Endothelial cell of umbilical vein (primary cell): Measurements from ENCODE around the gene TRMT1. TPM values are rescaled to one million over a fixed set of nuclear protein-coding genes. Genes with fewer than 3 reads are reported as not detected.

Source experiments
- BruUV-seq: library from RNA; stranded (reverse); fragments of 400-500 nt; replicated peaks from 2 replicates; lab custom pipeline; 2021; lab: Mats Ljungman, UMichigan
- CTCF ChIA-PET: fragments of 300-600, 350-600 bp; sonication (Branson Sonifier 250); formaldehyde crosslinking; loops from one replicate; lab custom pipeline; 2021; ENCODE audit warnings: antibody characterized with exemption, inconsistent platforms; lab: Charles Lee
- POLR2A ChIA-PET: fragments of 300-600, 350-600 bp; sonication (Branson Sonifier 250); formaldehyde crosslinking; loops from one replicate; lab custom pipeline; 2021; ENCODE audit warnings: antibody characterized with exemption, inconsistent platforms; lab: Charles Lee
- DNase-seq: peaks from one replicate; pipeline ENCODE4 v3.0.0-alpha.2; 2011; ENCODE audit warnings: low read depth, low spot score
- FAIRE-seq: peaks from 2 replicates; lab custom pipeline; 2011; peaks lifted over from hg19 to GRCh38; lab: Jason Lieb, UNC
- H2AFZ ChIP-seq: 2 replicates; pipeline ENCODE4 v1.6.0; 2012; ENCODE audit warnings: low read depth, low read length, control low read depth, inconsistent platforms
- H3K27ac ChIP-seq: 2 replicates; pipeline ENCODE4 v1.5.1; 2011; ENCODE audit warnings: low read depth, mild to moderate bottlenecking, control low read depth, low read length, moderate library complexity; ENCODE audit not compliant: insufficient read depth
- H3K27me3 ChIP-seq, 2 experiments: 2 replicates each; pipeline versions ENCODE4 v1.6.0 to v1.6.1; 2011; ENCODE audit warnings: low read length in 2 of 2, mixed read lengths in 1 of 2; ENCODE audit not compliant: control insufficient read depth in 2 of 2, insufficient read depth in 2 of 2
- H3K36me3 ChIP-seq, 2 experiments: 2 replicates in 1 of 2; 3 replicates in 1 of 2; pipeline ENCODE4 v1.5.1; 2011; ENCODE audit warnings: low read length in 2 of 2, mild to moderate bottlenecking in 1 of 2, moderate library complexity in 1 of 2; ENCODE audit not compliant: control insufficient read depth in 2 of 2, insufficient read depth in 2 of 2; ENCODE audit errors: extremely low read depth in 1 of 2
- H3K4me1 ChIP-seq: 3 replicates; pipeline ENCODE4 v1.5.1; 2011; ENCODE audit warnings: mild to moderate bottlenecking, low read length; ENCODE audit not compliant: control insufficient read depth, insufficient read depth; ENCODE audit errors: extremely low read depth
- H3K4me2 ChIP-seq: 2 replicates; pipeline ENCODE4 v1.6.1; 2011; ENCODE audit warnings: low read length, control low read depth, mixed read lengths; ENCODE audit not compliant: insufficient read depth
- H3K4me3 ChIP-seq, 3 experiments: fragments of 200-600 bp in 1 of 3; sonication (generic), shearing (Covaris generic) in 1 of 3; replicated peaks in 1 of 3; 2 replicates each; pipeline ENCODE4 v1.5.1; 2011 to 2016; ENCODE audit warnings: control low read depth in 3 of 3, low read length in 3 of 3, mild to moderate bottlenecking in 2 of 3, inconsistent platforms in 1 of 3, low read depth in 1 of 3, moderate library complexity in 1 of 3; ENCODE audit not compliant: insufficient read depth in 1 of 3
- H3K79me2 ChIP-seq: 2 replicates; pipeline ENCODE4 v1.6.0; 2012; ENCODE audit warnings: low read length, inconsistent platforms; ENCODE audit not compliant: control insufficient read depth, insufficient read depth
- H3K9ac ChIP-seq: replicated peaks from 2 replicates; pipeline ENCODE3; 2011; ENCODE audit warnings: low read length, control low read depth; ENCODE audit not compliant: insufficient read depth; ENCODE audit errors: extremely low read depth
- H3K9me1 ChIP-seq: replicated peaks from 3 replicates; pipeline ENCODE4 v1.6.0; 2011; ENCODE audit warnings: mild to moderate bottlenecking, low read length; ENCODE audit not compliant: control insufficient read depth, insufficient read depth; ENCODE audit errors: extremely low read depth
- H3K9me3 ChIP-seq: replicated peaks from 2 replicates; pipeline ENCODE4 v1.5.1; 2012; ENCODE audit warnings: low read length, inconsistent platforms; ENCODE audit not compliant: control insufficient read depth, insufficient read depth
- H4K20me1 ChIP-seq: replicated peaks from 2 replicates; pipeline ENCODE3; 2011; ENCODE audit warnings: mild to moderate bottlenecking, low read length; ENCODE audit not compliant: control insufficient read depth, insufficient read depth; ENCODE audit errors: extremely low read depth
- CTCF ChIP-seq, 2 donors: IDR thresholded peaks; 1 replicate in 1 of 2; 2 replicates in 1 of 2; pipeline ENCODE4 v1.5.1; 2011; ENCODE audit warnings: low read length in 2 of 2, mild to moderate bottlenecking in 2 of 2, moderate library complexity in 2 of 2, control low read depth in 1 of 2, inconsistent platforms in 1 of 2, low read depth in 1 of 2; ENCODE audit not compliant: insufficient read depth in 1 of 2; ENCODE audit errors: extremely low read depth in 1 of 2
- EZH2 ChIP-seq: IDR thresholded peaks from 2 replicates; pipeline ENCODE4 v1.6.1; 2012; ENCODE audit warnings: borderline replicate concordance, low read depth, mild to moderate bottlenecking, moderate library complexity, low read length, inconsistent platforms; ENCODE audit not compliant: severe bottlenecking
- FOS ChIP-seq: IDR thresholded peaks from 2 replicates; pipeline ENCODE4 v1.6.1; 2011; ENCODE audit warnings: mild to moderate bottlenecking, low read length, moderate library complexity, borderline replicate concordance; ENCODE audit not compliant: insufficient read depth
- GATA2 ChIP-seq: IDR thresholded peaks from 2 replicates; pipeline ENCODE4 v1.7.0; 2011; ENCODE audit warnings: low read depth, mild to moderate bottlenecking, moderate library complexity, mixed read lengths, low read length; ENCODE audit not compliant: insufficient read length, insufficient read depth
- MYC ChIP-seq: IDR thresholded peaks from one replicate; pipeline ENCODE4 v1.6.1; 2011; ENCODE audit warnings: mild to moderate bottlenecking, low read depth, low read length
- POLR2A ChIP-seq: IDR thresholded peaks from 2 replicates; pipeline ENCODE4 v1.6.1; 2012; ENCODE audit warnings: low read depth, mild to moderate bottlenecking, control low read depth, low read length
- dilution Hi-C: fragments of 300-500 bp; cut with MboI; formaldehyde crosslinking; loops from one replicate; pipeline ENCODE4 v1.15.0; 2019; ENCODE audit warnings: low sequenced_read_pairs; ENCODE audit not compliant: extremely low pct_ligation_motif_present
- intact Hi-C: fragments of 100-400 bp; cut with micrococcal nuclease; formaldehyde crosslinking; loops from one replicate; pipeline ENCODE4 v1.10.0; 2022
- polyA plus RNA-seq, 4 experiments: library from polyadenylated mRNA; depleted of rRNA in 3 of 4; stranded (reverse) in 3 of 4; unstranded in 1 of 4; fragments of >200 nt; gene quantifications; 2 replicates each; pipeline versions ENCODE4 v1.2.1 to v1.2.3, GENCODE V29; 2011 to 2012; ENCODE audit warnings: missing spikeins in 1 of 4
- total RNA-seq: library from RNA; stranded (reverse); gene quantifications from 2 replicates; pipeline ENCODE4 v1.2.3, GENCODE V29; 2021
- TF ChIP-seq, protein P1 (sequence below): IDR thresholded peaks from 2 replicates; pipeline ENCODE4 v1.6.1; 2011; ENCODE audit not compliant: insufficient read depth, insufficient read length

Gene TRMT1
- total and polyA plus RNA-seq, 2 donors (not counting 3 experiments of a cell fraction or from before 2014, with no cell fraction given), result 46.3 to 53.0 TPM

DNA sequence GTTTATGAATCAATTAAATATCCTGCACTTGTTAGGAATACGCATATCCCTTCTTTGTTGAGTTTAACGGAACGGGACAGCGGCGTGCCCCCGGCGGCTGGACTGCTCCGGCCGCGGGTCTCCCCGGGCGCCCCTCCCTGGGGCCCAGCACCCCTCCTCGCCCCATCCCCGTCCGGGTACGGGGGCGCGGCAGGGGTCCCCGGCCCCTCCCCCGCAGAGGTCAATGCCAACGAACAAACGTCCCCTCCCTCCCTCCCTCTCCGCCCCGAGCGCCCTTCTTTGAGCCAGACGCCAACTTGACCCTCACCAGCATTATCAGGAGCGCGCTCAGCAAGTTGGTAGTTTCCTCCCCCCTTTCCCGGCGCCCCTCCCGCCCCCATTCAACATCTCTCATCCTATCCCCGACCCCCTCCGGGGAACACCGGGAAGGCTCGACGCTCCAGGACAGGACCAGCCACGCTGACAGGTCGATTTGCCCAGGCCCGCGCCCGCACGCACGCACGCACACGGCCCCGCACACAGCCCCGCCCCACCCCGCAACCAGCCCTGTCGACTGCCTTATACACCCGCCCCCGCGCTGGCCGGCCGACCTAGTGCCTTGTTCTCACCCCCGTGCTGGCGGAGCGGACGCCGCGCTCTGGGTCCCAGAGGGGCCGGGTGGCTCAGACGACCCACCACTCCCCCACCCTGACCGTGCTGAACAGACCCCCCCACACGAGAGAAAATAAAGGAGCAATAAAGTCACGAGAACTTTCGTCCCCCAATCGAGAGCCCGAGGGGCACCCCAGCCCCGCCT, 18.9 kb downstream of the TRMT1 start:
- Histone ChIP-seq H3K9me3 (no peaks in the 10 kb centered on the region), H3K4me2 (peak overlapping the region; percentile 54), H3K27me3 (no peaks in the 10 kb centered on the region), H3K9me1 (no peaks in the 10 kb centered on the region), H4K20me1 (no peaks in the 10 kb centered on the region), H2AFZ (no peak overlapping the region), H3K79me2 (peaks cover 30% of the 10 kb centered on the region), H3K4me1 (peaks cover 45% of the 10 kb centered on the region), H3K9ac (peak overlapping the region; percentile 38), H3K4me3 (peak overlapping the region; percentile 16 to 33 (median 25)), H3K27ac (peak overlapping the region; percentile 19), H3K36me3 (peaks cover 2 to 3% of the 10 kb centered on the region in 2 experiments)
- intact Hi-C loops, result loop anchor here (2.0 to 5.0 kb wide), 2 partner anchors 375 to 741 kb away; partner anchors contain the start of gene TNPO2
- no peak for FAIRE-seq
- BruUV-seq, result no TSS peak
- TF ChIP-seq POLR2A (peak; percentile 74), FOS (no peak)
- peak; percentile 52 for DNase-seq
- dilution Hi-C loops, result no loop called here
- ChIA-PET POLR2A (no interaction called here), CTCF (interaction anchor here (0.7 to 8.5 kb wide), 4 partner anchors 37 to 118 kb away, joined by 3 to 543 read pairs (median 34); partner anchors contain the start of genes IER2 and STX10)

- TF ChIP-seq, protein P1, sequence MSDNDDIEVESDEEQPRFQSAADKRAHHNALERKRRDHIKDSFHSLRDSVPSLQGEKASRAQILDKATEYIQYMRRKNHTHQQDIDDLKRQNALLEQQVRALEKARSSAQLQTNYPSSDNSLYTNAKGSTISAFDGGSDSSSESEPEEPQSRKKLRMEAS, result no peak
- peak; percentile 16 for TF ChIP-seq POLR2A
- TF ChIP-seq FOS, result no peak
- no peak for TF ChIP-seq EZH2
- TF ChIP-seq MYC, result no peak
- no peak for TF ChIP-seq CTCF (IDR thresholded peaks at IDR 0.05; ENCODE audit: extremely low read depth in 1 of 2, insufficient read depth in 1 of 2, low read depth in 1 of 2, low read length in 2 of 2)
- no peak for TF ChIP-seq GATA2
- POLR2A ChIA-PET, result interaction anchor here (0.9 kb wide), 1 partner anchor 36 kb away, joined by 3 read pairs; no protein-coding TSS in a partner anchor
- peaks cover 26% of the 10 kb centered on the region for H3K79me2 ChIP-seq
- H2AFZ ChIP-seq, result no peak overlapping the region
- no TSS peak for BruUV-seq
- CTCF ChIA-PET, result interaction anchor here (0.7 to 8.5 kb wide), 6 partner anchors 21 to 132 kb away, joined by 3 to 543 read pairs (median 36); partner anchors contain the start of genes IER2, NACC1 and STX10
- peak overlapping the region; percentile 54 for H3K4me2 ChIP-seq
- H4K20me1 ChIP-seq, result no peaks in the 10 kb centered on the region
- H3K4me3 ChIP-seq, result peak overlapping the region; percentile 16 to 33 (median 25)
- H3K36me3 ChIP-seq, result peaks cover 2 to 3% of the 10 kb centered on the region in 2 experiments
- DNase-seq (peak; percentile 43), FAIRE-seq (peak; percentile 60)
- dilution Hi-C loops, result no loop called here
- H3K9ac ChIP-seq, result peak overlapping the region; percentile 38
- intact Hi-C loops, result loop anchor here (2.0 to 5.0 kb wide), 2 partner anchors 375 to 742 kb away; partner anchors contain the start of gene TNPO2
- H3K4me1 ChIP-seq, result peaks cover 47% of the 10 kb centered on the region
- H3K9me3 ChIP-seq, result no peaks in the 10 kb centered on the region
- H3K27ac ChIP-seq, result peak overlapping the region; percentile 19
- no peaks in the 10 kb centered on the region for H3K27me3 ChIP-seq
- no peaks in the 10 kb centered on the region for H3K9me1 ChIP-seq
Measured at GRCh38 chr19:13097033-13097462, 19.5 kb downstream of the TRMT1 start.
